Mesodermal cell (in vitro differentiated cells): Measurements from ENCODE around the gene AK1.
"Not testable (repeated sequence)": the region's sequence is repeated elsewhere in the genome, so short reads cannot be mapped to it uniquely, and the experiment has no call there.

Source experiments
- H3K27ac ChIP-seq: 2 replicates; pipeline ENCODE4 v1.7.0; 2013; ENCODE audit warnings: mild to moderate bottlenecking, low read depth, low read length, moderate library complexity; ENCODE audit not compliant: severe bottlenecking
- H3K36me3 ChIP-seq: 2 replicates; pipeline ENCODE4 v1.7.1; 2013; ENCODE audit warnings: mild to moderate bottlenecking, low read length, moderate library complexity; ENCODE audit not compliant: control insufficient read depth, insufficient read depth
- H3K4me1 ChIP-seq: one replicate; pipeline ENCODE4 v1.7.1; 2013; ENCODE audit warnings: mild to moderate bottlenecking, low read length; ENCODE audit not compliant: insufficient read depth, control insufficient read depth, poor library complexity, severe bottlenecking
- H3K4me3 ChIP-seq: 2 replicates; pipeline ENCODE4 v1.7.0; 2013; ENCODE audit warnings: low read length, control low read depth, mild to moderate bottlenecking; ENCODE audit not compliant: insufficient read depth, poor library complexity, severe bottlenecking; ENCODE audit errors: extremely low read depth
- H3K9me3 ChIP-seq: 2 replicates; pipeline ENCODE4 v1.7.1; 2013; ENCODE audit warnings: mild to moderate bottlenecking, low read length, moderate library complexity; ENCODE audit not compliant: control insufficient read depth
- WGBS, 2 experiments: methylation state at CpG; one replicate each; pipeline ENCODE4 v1.1.5; 2013; ENCODE audit warnings: missing lambda C conversion rate in 2 of 2; ENCODE audit not compliant: insufficient coverage in 2 of 2; 5-methylcytosine and 5-hydroxymethylcytosine counted together

The AK1 gene

GRCh38 chr9:127884427-127884911 is 7.0 kb upstream of the AK1 start:
- Histone ChIP-seq H3K27ac (peak overlapping the region; percentile 10), H3K4me3 (no peak overlapping the region), H3K4me1 (peaks cover 16% of the 10 kb centered on the region), H3K36me3 (peaks cover 28% of the 10 kb centered on the region), H3K9me3 (no peaks in the 10 kb centered on the region)
- WGBS, 2 experiments, result 73 to 75% methylated on average over 11 of the region's 11 CpGs

GRCh38 chr9:127883959-127884358 is 6.5 kb upstream of the AK1 start:
- WGBS, 2 experiments, result 97% methylated on average over 7 of the region's 7 CpGs

GRCh38 chr9:127881715-127882114 is 4.2 kb upstream of the AK1 start:
- H3K36me3 ChIP-seq, H3K9me3 ChIP-seq, H3K4me3 ChIP-seq, H3K27ac ChIP-seq: not testable (repeated sequence)
- peaks cover 21% of the 10 kb centered on the region for H3K4me1 ChIP-seq
- WGBS, 2 experiments, result 88 to 100% methylated on average over 2 to 3 of the region's 3 CpGs

More at GRCh38 chr9:127883959-127884358, 6.5 kb upstream of the AK1 start:
- Histone ChIP-seq H3K4me3 (no peak overlapping the region), H3K9me3 (no peaks in the 10 kb centered on the region), H3K36me3 (peaks cover 23% of the 10 kb centered on the region), H3K27ac (no peak overlapping the region), H3K4me1 (peaks cover 16% of the 10 kb centered on the region)

GRCh38 chr9:127880143-127880542 is 2.7 kb upstream of the AK1 start:
- 79% methylated on average over 3 of the region's 8 CpGs; no CpG with 5 or more reads in 1 of the 2 experiments for WGBS, 2 experiments
- no peak overlapping the region for H3K4me3 ChIP-seq
- H3K9me3 ChIP-seq, result no peaks in the 10 kb centered on the region
- peaks cover 3% of the 10 kb centered on the region for H3K36me3 ChIP-seq
- no peak overlapping the region for H3K27ac ChIP-seq
- H3K4me1 ChIP-seq, result peaks cover 23% of the 10 kb centered on the region

- Histone ChIP-seq H3K27ac (no peak overlapping the region), H3K36me3 (no peaks in the 10 kb centered on the region), H3K9me3 (no peaks in the 10 kb centered on the region), H3K4me1 (peaks cover 19% of the 10 kb centered on the region), H3K4me3 (no peak overlapping the region)
- WGBS, 2 experiments, result 86 to 95% methylated on average over 5 to 6 of the region's 8 CpGs
Observed at GRCh38 chr9:127878652-127879390, 1.3 kb upstream of the AK1 start.

- H3K27ac ChIP-seq, result peak overlapping the region; percentile 37
- WGBS, 2 experiments, result 69 to 71% methylated on average over 16 to 17 of the region's 18 CpGs
Observed at GRCh38 chr9:127878001-127878651, 651 bp upstream of the AK1 start.

GRCh38 chr9:127876764-127877562 is 512 bp downstream of the AK1 start:
- peak overlapping the region; percentile 39 for H3K4me3 ChIP-seq
- H3K9me3 ChIP-seq, result no peaks in the 10 kb centered on the region
- WGBS, 2 experiments, result 54 to 77% methylated on average over 13 to 22 of the region's 26 CpGs
- H3K4me1 ChIP-seq, result peaks cover 34% of the 10 kb centered on the region
- H3K36me3 ChIP-seq, result no peaks in the 10 kb centered on the region
- H3K27ac ChIP-seq, result peak overlapping the region; percentile 41

More at GRCh38 chr9:127878001-127878651, 651 bp upstream of the AK1 start:
- Histone ChIP-seq H3K9me3 (no peaks in the 10 kb centered on the region), H3K36me3 (no peaks in the 10 kb centered on the region), H3K4me3 (peak overlapping the region; percentile 39), H3K4me1 (peaks cover 26% of the 10 kb centered on the region)

- no peaks in the 10 kb centered on the region for H3K9me3 ChIP-seq
Observed at GRCh38 chr9:127876026-127876763, 1.3 kb downstream of the AK1 start.

GRCh38 chr9:127875306-127875966 is 2.0 kb downstream of the AK1 start:
- Histone ChIP-seq H3K36me3 (peaks cover 4% of the 10 kb centered on the region), H3K27ac (peak overlapping the region; percentile 10), H3K9me3 (no peaks in the 10 kb centered on the region), H3K4me3 (no peak overlapping the region), H3K4me1 (peaks cover 34% of the 10 kb centered on the region)
- WGBS, 2 experiments, result 90 to 93% methylated on average over 8 to 9 of the region's 10 CpGs

More at GRCh38 chr9:127876026-127876763, 1.3 kb downstream of the AK1 start:
- Histone ChIP-seq H3K4me3 (no peak overlapping the region), H3K36me3 (no peaks in the 10 kb centered on the region), H3K4me1 (peaks cover 34% of the 10 kb centered on the region), H3K27ac (no peak overlapping the region)
- 91 to 94% methylated on average over 6 to 10 of the region's 14 CpGs for WGBS, 2 experiments
